Measurements from ENCODE around the gene IGIP. TPM values are rescaled to one million over a fixed set of nuclear protein-coding genes. Genes with fewer than 3 reads are reported as not detected.

IGIP gene
- total RNA-seq, 2 donors from 2014 or later: 12.3 to 14.4 TPM

DNA sequence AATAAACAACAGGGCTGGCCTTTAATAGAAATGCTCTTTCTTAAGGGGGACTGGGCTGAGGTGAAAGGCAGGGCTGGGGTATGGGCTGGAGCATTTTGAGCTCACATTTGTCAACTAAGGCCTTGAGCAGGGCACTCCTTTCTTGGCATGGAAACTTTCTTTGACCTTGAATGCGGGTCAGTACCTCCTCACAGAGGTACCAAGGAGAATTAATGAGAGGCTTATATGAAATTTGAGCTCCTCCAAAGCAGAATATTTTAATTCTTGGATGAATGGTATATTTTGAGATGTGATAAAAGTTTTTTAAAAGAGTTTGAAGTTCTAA, 52.3 kb downstream of the IGIP start:
- DNase-seq (no peak), ATAC-seq (no peak)
- intact Hi-C loops (cut with DNase I): loop anchor here (5.0 to 10.0 kb wide), 3 partner anchors 67 to 177 kb away; partner anchors contain the start of gene HBEGF (in 1 of the 2)

- ATAC-seq: no peak
- intact Hi-C loops (cut with DNase I): loop anchor here (5.0 to 10.0 kb wide), 3 partner anchors 66 to 176 kb away; partner anchors contain the start of gene HBEGF (in 1 of the 2)
- DNase-seq: no peak
These were observed 52.9 kb downstream of the IGIP start for GRCh38 chr5:140178482-140179116.

Other genes starting within 250 kb of the IGIP start
- 1 to 10 TPM; 1.1 to 1.3 TPM for gene NRG2, start 82.6 kb upstream of the IGIP start, total RNA-seq
- gene PURA, start 11.8 kb upstream of the IGIP start, total RNA-seq: 10 to 100 TPM; 27.3 to 27.4 TPM
- 10 to 100 TPM; 61.7 to 74.6 TPM for gene CYSTM1, start 49.3 kb downstream of the IGIP start, total RNA-seq
- 10 to 100 TPM; 49.1 to 54.7 TPM for gene PFDN1, start 177.2 kb downstream of the IGIP start, total RNA-seq
- gene HBEGF, start 220.7 kb downstream of the IGIP start, total RNA-seq: 10 to 100 TPM; 12.9 to 18.3 TPM
- gene SLC4A9, start 234.3 kb downstream of the IGIP start, total RNA-seq: under 1 TPM; 0.09 to 0.21 TPM

Measured in left cardiac atrium (tissue), 4 donors.